NCI-H82 treated with DMSO at 0.1 percent for 48 hours (cell line): ENCODE results near the gene OTULIN.

Experiments used
- DNase-seq: peaks from one replicate; lab custom pipeline; 2025; ENCODE audit not compliant: unreplicated experiment; lab: John Stamatoyannopoulos, UW

Gene OTULIN

GRCh38 chr5:14667770-14668169, 3.3 kb downstream of the OTULIN start:
- no peak for DNase-seq

- DNase-seq, result no peak
Observed at GRCh38 chr5:14668181-14668591, 3.7 kb downstream of the OTULIN start.

GRCh38 chr5:14669415-14669814, 4.9 kb downstream of the OTULIN start:
- no peak for DNase-seq

GRCh38 chr5:14669975-14670374, 5.5 kb downstream of the OTULIN start:
- DNase-seq, result no peak

- DNase-seq, result no peak
Observed at GRCh38 chr5:14671414-14671813, 6.9 kb downstream of the OTULIN start.

- DNase-seq, result no peak
Observed at GRCh38 chr5:14672082-14672481, 7.6 kb downstream of the OTULIN start.

GRCh38 chr5:14672484-14673394, 8.2 kb downstream of the OTULIN start:
- no peak for DNase-seq

- DNase-seq, result no peak
Observed at GRCh38 chr5:14673443-14673842, 8.9 kb downstream of the OTULIN start.

- DNase-seq, result no peak
Observed at GRCh38 chr5:14674983-14675854, 10.7 kb downstream of the OTULIN start.

- DNase-seq, result no peak
Observed at GRCh38 chr5:14675865-14676300, 11.4 kb downstream of the OTULIN start.

GRCh38 chr5:14676320-14676719, 11.8 kb downstream of the OTULIN start:
- no peak for DNase-seq

GRCh38 chr5:14678773-14679334, 14.3 kb downstream of the OTULIN start:
- DNase-seq, result no peak

GRCh38 chr5:14679595-14679994, 15.1 kb downstream of the OTULIN start:
- DNase-seq, result no peak

GRCh38 chr5:14681236-14681752, 16.8 kb downstream of the OTULIN start:
- no peak for DNase-seq

- no peak for DNase-seq
Observed at GRCh38 chr5:14683906-14684455, 19.5 kb downstream of the OTULIN start.

GRCh38 chr5:14684757-14685156, 20.2 kb downstream of the OTULIN start:
- no peak for DNase-seq

GRCh38 chr5:14685757-14686156, 21.2 kb downstream of the OTULIN start:
- DNase-seq, result no peak

GRCh38 chr5:14686517-14686916, 22.0 kb downstream of the OTULIN start:
- no peak for DNase-seq

- DNase-seq, result no peak
Observed at GRCh38 chr5:14687023-14687665, 22.6 kb downstream of the OTULIN start.

GRCh38 chr5:14693070-14693469, 28.6 kb downstream of the OTULIN start:
- no peak for DNase-seq
